NCI-H1694 (cell line): Measurements from ENCODE around the gene SPRR1B.
"Not testable (repeated sequence)": the region's sequence is repeated elsewhere in the genome, so short reads cannot be mapped to it uniquely, and the experiment has no call there.

Experiments
- DNase-seq: peaks from one replicate; lab custom pipeline; 2025; lab: John Stamatoyannopoulos, UW

Gene SPRR1B

DNA sequence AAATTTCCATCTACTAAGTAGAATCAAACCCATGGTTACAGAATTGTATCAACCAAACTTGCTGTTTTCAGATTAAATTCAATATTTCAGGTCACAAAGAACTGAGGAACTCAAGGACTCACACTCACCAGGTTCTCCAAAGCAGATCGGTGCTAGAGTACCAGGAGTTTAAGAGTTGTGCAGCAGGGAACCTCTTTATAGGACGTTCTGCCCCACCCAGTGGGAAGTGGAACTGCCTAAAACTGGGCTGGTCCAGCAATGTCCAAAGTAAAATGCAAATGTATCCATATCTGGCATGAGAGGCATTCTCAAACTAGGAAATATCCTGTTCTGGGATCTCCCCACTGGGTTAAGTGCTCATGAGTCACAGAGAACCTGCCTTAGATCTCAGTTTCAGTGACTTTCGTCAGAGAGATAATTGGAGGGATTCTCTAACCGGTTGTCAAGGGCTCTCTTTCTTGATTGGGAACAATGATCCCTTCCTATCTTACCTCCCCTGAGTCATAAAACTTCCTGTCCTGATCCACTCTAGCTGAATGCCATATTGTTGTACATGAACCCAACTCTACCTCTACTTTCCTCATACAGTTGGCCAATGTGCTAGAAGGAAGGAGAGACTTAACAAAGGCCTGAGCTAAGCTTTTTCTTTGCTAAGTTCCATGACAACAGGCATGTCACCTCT lies 10.1 kb downstream of the SPRR1B start, which contains the start of gene SPRR2D:
TSS of gene SPRR2D (minus strand) at position 171 of the 682 bp plus-strand sequence. CDS start 774 bp downstream, outside the sequence.
- DNase-seq = no peak

DNA sequence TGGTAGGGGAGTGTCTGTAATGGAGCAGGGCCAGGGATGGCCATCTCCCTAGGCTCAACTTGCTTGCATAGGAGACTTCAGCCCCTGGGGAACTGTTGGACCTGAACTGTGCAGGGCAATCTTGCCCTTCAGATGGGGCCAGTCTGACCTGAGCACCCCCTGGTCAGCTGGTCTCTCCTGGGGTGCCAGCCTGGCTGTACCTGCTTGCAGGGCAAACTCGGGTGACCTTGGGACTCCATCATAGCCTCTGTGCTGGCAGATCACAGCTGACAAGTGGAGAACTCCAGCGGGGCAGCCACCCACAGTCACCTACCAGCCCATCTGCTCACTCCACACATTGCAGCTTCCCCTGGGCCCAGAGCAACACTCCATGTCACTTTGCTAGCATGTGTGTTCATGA lies 18.2 kb downstream of the SPRR1B start:
- DNase-seq = no peak

DNA sequence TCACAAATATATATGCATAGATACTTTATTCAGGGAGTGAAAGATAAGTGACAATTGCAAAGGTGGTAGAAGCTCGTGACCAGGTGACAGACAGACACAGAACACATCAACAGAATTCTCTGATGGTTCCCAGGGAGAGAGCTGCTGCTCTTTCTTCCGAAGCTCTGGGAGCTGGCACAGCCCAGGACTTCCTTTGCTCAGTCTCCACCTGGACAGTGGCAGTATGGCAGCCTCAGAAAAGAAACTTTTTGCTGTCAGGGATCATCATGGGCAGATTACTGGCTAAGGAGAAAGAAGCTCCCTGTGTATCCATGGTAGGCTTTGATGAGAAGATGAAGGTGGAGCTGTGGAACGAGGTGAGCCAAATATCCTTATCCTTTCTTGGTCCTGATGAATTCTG lies 25.1 kb downstream of the SPRR1B start:
- DNase-seq = not testable (repeated sequence)

GRCh38 chr1:153057375-153057774 lies 26.4 kb downstream of the SPRR1B start, which contains the start of gene SPRR2A:
Gene SPRR2A, minus strand, starts transcription at chr1:153057512. Its CDS starts 777 bp downstream, at chr1:153056735.
- no peak for DNase-seq

GRCh38 chr1:153058154-153058553 lies 27.2 kb downstream of the SPRR1B start:
- DNase-seq = no peak

DNA sequence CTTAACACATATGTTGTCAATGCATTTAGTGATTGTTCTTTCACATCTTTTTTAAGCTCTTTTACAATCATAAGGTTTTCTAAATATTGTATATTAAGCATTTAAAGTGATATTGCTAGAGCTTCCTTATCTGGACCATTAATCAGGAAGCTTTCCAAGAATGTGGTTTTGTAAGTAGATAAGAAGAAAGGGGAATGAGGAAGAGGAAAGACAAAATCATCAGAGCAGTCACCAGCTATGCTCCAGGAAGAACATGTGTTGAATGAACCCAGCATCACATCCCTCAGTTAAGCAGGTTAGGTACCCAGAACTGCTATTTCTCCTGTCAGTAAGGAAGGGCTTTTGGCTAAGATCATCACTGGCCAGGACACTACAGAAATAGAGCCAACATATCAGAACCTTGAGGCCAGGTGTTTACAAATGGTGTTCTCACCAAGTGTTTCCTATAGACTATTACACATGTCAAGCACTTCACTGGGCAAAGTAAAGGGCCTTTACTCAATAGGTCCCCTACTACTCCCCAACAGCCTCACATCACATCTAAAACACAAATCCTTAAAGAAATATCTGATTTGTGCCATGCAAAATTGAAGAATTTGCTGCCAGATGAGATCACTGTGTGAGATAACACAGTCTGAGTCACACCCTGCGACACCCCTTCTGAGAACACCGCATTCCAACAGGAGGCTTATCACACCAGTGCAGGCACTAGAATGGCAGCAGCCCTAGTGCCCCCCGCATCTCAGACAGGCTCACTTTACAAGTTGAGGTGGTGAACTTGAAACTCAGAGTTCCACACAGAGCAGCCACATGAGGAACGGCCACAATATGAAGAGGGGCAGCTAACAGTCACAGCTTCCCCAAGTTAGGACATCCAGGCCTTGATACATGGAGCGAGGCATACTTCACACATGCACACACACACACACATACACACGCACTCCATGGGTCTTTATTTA lies 28.1 kb downstream of the SPRR1B start:
- DNase-seq = no peak

GRCh38 chr1:153070243-153070642 lies 39.2 kb downstream of the SPRR1B start:
- no peak for DNase-seq

DNA sequence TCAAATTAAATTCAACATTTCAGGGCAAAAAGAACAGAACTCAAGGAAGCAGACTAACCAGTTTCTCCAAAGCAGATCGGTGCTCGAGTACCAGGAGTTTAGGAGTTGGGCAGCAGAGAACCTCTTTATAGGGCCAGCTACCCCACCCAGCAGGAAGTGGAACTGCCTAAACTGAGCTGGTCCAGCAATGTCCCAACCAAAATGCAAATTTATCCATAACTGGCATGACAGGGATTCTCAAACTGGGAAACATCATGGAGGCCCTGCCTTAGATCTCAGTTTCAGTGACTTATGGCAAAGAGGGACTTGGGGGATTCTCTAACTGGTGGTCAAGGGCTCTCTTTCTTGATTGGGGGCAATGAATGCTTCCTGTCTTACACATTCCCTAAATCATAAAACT lies 40.5 kb downstream of the SPRR1B start, which contains the start of gene SPRR2B:
TSS of gene SPRR2B (minus strand) at position 101 of the 400 bp plus-strand sequence. CDS start 772 bp downstream, outside the sequence.
- no peak for DNase-seq

GRCh38 chr1:153072806-153073726 lies 42.1 kb downstream of the SPRR1B start:
- DNase-seq = no peak

- no peak for DNase-seq
Measured at GRCh38 chr1:153081736-153082135, 50.7 kb downstream of the SPRR1B start.
